ENCODE data around the gene EXOC7. TPM values are rescaled to one million over a fixed set of nuclear protein-coding genes. Genes with fewer than 3 reads are reported as not detected.
"Not testable (repeated sequence)": the region's sequence is repeated elsewhere in the genome, so short reads cannot be mapped to it uniquely, and the experiment has no call there.

The EXOC7 gene
- polyA plus RNA-seq, 3 donors, result 138 to 168 (median 146) TPM

DNA sequence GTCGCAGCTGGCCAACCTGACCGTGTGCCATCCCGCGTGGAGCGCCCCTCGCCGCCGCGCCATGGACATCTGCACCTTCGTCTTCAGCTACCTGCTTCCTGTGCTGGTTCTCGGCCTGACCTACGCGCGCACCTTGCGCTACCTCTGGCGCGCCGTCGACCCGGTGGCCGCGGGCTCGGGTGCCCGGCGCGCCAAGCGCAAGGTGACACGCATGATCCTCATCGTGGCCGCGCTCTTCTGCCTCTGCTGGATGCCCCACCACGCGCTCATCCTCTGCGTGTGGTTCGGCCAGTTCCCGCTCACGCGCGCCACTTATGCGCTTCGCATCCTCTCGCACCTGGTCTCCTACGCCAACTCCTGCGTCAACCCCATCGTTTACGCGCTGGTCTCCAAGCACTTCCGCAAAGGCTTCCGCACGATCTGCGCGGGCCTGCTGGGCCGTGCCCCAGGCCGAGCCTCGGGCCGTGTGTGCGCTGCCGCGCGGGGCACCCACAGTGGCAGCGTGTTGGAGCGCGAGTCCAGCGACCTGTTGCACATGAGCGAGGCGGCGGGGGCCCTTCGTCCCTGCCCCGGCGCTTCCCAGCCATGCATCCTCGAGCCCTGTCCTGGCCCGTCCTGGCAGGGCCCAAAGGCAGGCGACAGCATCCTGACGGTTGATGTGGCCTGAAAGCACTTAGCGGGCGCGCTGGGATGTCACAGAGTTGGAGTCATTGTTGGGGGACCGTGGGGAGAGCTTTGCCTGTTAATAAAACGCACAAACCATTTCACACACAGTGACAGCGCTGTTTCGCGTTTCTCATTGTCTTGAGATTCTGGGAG is 26.6 kb downstream of the EXOC7 start:
- no peak for DNase-seq (ENCODE audit: low read depth in 3 of 3, low spot score in 2 of 3)

DNA sequence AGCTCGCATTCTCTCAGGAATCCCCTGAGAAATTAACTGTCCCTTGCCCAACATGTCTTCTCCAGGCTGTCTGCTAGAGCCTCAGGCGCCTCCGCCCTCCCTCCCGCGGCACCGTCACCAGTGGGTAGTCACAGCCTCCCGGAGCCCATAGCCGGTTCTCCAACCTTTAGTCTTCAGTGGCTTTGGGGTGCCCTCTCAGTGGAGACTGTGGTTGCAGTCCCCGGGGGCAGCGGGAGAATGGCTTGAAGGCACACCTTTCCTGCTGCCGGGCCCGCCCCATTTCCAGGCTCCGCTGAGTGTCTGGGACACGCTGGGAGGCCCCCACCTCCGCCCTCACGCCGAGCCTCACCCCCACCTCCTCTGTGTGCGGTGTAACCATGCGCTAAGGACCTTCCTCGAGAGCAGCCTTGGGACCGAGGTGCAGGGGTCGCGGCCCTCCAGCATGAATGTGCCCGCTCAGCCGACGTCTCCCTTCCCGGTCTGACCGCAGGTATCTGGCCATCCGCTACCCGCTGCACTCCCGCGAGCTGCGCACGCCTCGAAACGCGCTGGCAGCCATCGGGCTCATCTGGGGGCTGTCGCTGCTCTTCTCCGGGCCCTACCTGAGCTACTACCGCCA is 27.3 kb downstream of the EXOC7 start:
- no peak for DNase-seq (ENCODE audit: low read depth in 3 of 3, low spot score in 2 of 3)

DNA sequence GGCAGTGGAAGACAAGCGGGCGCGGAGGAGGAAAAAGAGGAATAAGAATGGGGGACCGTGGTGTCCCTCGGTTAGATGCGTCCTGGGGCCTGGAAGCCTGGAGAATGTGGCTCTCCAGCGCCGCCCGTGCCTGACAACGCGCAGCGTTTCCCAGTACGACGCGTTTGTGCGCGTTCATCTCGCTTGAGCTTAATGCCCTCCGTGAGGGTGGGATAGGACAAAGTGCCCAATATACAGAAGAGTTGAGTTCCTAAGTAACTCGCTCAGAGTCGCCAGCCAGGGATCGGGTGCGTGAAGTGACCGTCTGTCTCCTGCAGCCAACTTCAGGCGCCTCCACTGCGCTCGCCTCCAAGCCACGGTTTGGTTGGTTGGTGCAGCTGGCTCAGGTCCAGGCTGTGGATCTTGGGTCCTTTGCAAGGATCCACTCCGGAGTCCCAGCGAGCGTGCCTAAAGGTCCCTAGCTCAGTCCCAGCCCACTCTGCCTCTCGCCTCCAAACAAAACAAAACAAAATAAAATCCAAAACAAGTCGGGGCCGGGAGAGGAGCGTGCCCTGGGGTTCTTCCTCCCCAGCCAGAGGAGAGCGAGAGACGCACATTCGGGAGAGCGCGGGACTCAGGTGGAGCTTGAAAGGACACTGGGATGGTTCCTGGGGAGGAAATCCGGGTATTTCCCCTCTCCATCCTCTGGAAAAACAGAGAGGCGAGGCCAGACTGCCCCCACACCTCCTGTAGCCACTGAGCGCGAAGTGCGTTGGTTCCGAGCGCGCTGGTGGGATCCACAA is 28.0 kb downstream of the EXOC7 start:
- DNase-seq (ENCODE audit: low read depth in 3 of 3, low spot score in 2 of 3), result no peak

DNA sequence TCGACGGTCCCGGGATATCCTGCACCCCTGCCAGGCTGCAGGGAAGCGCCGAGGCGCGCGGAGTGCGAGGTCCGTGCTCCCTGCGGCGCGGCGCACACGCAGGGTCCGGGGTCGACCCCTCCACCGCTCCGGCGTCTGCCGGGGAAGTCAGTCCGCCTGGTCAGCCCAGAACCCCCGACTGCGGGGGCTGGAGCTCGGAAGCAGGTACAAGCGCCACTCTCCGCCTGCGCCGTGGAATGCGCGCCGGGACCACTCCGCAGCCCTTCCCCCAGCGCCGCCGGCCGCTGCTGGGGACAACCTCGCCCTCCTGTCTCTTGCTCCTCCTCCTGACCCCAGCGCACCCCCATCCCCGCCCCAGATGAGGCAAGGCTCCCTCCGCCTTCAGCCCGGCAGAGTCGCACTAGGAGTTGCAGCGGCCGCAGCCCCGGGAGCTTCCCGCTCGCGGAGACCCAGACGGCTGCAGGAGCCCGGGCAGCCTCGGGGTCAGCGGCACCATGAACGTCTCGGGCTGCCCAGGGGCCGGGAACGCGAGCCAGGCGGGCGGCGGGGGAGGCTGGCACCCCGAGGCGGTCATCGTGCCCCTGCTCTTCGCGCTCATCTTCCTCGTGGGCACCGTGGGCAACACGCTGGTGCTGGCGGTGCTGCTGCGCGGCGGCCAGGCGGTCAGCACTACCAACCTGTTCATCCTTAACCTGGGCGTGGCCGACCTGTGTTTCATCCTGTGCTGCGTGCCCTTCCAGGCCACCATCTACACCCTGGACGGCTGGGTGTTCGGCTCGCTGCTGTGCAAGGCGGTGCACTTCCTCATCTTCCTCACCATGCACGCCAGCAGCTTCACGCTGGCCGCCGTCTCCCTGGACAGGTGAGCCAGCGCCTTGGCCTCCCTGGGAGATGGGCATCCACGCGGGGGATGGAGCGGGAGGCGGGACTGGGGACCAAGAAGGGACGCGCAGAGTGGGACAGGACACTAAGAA is 28.9 kb downstream of the EXOC7 start, which contains the start of gene GALR2:
Gene GALR2 (plus strand): TSS at position 392 of the 974 bp plus-strand sequence. CDS start 103 bp downstream, at position 495.
- DNase-seq (ENCODE audit: low read depth in 3 of 3, low spot score in 2 of 3), result no peak

DNA sequence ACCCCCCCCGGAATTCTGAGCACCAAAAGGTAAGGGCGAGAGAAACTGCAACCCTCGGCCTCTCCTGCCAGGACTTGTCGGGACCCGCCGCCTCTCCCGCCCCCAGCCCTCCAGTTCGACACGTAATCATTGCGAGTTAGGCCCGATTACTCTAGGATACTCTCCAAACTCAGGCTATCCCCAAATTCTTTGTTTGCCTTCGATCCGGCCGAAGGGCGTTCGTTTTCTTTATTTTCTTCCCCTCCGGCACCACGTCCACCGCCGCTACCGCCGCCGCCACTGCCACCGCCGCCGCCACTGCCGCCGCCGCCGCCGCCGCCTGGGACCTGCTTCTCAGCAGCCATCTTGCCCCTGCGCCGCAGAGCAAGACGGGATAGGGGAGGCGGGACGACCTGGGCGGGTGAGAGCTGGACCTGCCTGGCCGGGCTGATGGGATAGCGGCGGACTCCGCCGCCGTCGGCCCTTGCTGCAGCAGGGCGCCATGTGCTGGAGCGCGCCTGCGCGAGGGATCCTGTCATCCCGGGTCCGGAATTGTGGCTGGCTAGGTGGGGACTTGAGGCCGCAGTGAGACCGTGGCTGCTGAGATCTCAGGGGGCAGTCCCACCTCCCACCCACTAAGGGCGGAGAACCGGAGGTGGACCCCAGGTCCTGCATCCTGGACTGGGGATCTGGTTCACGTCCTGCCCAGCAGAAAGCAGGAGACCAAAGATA is 31.3 kb downstream of the EXOC7 start, which contains the start of gene SRP68:
Gene SRP68 (minus strand): TSS at position 370 of the 711 bp plus-strand sequence. CDS start 26 bp downstream, at position 344.
- peak; percentile 71 to 87 (median 71) for DNase-seq (ENCODE audit: low read depth in 3 of 3, low spot score in 2 of 3)

DNA sequence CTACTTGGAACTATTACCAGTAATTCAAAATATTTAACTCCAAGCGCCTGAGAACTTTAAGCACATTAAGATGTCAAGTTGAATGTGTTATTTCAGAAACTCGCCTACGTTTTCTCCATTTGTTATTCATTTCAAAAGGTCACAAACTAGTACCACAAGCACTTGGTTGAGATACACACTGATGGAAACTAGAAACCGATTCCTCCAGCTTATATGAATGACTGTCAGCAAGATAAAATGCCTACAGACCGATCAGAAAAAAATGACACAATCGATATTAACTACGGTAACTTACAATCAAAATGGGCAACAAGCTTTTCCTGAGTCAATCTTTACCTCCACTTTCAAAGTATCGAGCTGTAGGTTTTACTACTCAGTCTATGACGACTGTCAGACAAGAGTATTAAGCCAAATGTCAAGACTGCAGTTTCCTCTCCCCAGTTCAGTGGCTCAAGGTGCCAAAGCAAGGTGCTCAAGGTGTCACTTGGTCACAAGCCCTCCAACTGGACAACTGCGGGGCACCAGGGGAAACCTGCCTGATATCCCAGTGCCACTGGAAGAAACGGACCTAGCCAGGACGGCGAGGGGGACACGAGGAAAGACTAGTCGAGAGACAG is 31.9 kb downstream of the EXOC7 start:
- DNase-seq (ENCODE audit: low read depth in 3 of 3, low spot score in 2 of 3), result no peak

DNA sequence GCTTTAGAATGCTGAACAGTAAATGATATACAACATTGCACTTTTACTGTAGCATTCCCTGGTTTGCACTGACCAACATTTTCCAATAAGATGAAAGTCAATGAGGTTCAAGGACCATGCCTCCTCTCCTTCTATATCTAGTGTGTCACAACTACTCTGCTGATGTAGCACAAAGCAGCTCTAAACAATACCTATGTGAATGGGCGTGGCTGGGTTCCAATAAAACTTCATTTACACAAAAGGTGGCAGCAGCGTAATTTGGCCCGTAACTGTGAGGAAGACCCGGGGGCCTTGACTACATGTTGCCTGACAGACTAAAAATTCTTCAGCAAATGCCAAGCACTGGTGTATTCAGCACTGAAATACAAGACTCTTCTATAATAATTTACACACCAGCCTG is 37.8 kb downstream of the EXOC7 start:
- DNase-seq (ENCODE audit: low read depth in 3 of 3, low spot score in 2 of 3), result no peak

DNA sequence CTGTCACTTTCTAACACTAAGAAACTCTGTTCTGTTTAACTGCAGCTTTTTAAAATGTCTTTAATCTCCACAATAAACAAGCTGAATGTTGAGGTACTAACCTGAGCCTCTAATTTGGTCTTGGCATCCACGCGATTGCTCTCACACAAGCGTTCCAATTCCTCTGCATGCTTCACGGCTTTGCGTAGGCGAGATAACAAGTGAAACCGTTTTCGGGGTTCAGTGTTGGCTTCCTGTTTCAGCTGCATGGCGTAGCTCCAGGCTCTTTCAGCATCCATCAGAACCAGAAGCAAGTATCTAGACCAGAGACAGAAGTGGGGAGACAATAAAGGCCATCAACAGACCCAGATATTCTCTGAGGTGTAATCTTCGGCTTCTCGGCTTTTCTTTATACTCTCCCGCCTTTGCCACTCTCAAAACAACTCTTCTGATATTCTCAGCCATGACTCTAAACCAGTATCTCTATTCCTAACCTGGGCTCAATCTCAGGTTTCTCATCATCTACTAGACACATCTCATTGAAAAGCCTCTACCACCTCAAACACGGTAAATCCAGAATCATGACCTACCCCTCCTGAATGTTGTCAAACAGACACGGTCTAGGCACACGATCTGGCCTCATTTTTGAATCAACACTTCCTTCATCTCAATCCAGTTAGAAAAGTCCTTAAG is 39.6 kb downstream of the EXOC7 start:
- DNase-seq (ENCODE audit: low read depth in 3 of 3, low spot score in 2 of 3), result no peak

DNA sequence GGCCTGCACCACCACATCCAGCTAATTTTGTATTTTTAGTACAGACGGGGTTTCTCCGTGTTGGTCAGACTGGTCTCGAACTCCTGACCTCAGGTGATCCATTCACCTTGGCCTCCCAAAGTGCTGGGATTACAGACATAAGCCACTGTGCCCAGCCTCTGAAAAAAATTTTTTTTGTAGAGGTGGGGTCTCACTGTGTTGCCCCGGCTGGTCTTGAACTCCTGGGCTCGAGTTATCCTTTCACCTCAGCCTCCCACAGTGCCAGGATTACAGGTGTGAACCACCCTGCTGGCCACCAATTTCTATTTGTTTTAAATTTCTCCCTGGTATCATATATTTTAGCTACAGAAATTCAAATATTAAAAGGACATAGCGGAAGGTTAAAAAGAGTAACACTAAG is 45.3 kb downstream of the EXOC7 start:
- not testable (repeated sequence) for DNase-seq (ENCODE audit: low read depth in 3 of 3, low spot score in 2 of 3)

DNA sequence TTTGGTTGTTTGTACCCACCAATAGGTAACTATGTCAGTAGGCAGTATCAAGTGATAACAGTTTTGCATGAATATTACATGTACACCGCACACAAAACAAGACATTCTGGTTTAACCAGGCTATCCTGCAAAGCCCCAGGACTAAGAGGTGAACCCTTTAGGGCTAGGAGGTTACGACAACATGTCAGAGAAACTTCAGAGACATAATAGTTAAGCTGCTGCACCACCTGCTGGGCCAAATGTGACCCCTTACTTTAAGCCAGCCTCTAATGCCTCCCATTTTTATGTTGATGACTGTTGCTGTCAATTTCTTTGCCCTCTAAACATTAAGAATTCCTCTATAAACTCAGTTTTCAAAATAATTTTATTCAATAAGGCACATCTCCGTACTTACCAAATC is 46.7 kb downstream of the EXOC7 start:
- DNase-seq (ENCODE audit: low read depth in 3 of 3, low spot score in 2 of 3), result no peak

DNA sequence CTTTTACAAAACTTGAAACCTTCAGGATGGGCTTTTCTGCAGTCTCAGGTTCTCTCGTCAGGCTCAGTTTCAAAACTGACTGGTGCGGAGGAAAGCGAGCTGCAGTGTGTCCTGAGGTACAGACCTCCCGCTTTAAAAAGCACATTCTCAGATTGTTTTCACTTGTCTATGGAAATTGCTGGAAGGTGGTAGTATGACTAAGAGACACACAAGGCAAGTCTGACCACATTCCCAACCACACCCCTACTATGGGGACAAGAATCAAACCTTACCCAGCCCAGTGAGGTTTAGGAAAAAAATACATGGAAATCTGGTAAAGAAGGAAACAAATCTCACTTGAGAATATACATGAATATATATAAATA is 49.5 kb downstream of the EXOC7 start:
- no peak for DNase-seq (ENCODE audit: low read depth in 3 of 3, low spot score in 2 of 3)

DNA sequence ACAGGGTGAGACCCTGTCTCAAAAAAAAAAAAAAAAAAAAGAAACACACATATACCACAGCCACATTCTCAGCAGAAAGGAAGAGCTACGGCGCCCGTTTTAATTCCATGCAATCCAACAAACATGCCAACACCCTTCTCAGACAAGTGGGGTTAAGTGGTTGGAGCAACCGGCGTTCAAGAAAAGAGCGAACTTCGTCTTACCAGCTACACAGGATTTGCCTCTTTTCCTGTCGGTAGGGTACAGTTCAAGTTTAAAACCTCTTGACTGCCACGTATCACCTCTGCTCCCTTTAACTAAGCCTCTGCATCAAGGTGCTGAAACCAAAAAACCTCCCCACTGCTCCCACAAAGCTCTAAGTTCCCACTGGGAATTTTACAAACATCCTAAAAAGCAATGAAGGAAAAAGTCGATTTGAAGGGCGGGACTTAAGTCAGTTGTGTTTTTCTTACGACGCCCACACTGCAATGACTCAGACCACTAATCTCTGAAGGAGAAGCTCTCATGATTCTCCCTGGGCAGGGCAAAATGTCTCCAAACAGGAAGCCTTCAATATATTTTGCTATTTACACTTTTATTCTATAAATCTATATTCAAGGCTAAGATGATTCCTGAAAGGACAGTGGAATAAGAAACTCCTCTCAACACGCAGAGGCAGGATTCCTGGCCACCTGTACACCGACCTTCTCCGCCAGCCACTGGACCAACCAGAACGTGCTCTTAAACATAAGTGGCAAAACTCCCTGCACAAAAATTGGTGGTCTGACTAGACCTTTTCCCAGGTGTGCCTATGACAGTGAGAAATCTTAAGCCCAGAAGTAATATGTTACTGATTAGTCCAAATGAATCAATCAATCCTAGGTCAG is 50.1 kb downstream of the EXOC7 start:
- no peak for DNase-seq (ENCODE audit: low read depth in 3 of 3, low spot score in 2 of 3)

DNA sequence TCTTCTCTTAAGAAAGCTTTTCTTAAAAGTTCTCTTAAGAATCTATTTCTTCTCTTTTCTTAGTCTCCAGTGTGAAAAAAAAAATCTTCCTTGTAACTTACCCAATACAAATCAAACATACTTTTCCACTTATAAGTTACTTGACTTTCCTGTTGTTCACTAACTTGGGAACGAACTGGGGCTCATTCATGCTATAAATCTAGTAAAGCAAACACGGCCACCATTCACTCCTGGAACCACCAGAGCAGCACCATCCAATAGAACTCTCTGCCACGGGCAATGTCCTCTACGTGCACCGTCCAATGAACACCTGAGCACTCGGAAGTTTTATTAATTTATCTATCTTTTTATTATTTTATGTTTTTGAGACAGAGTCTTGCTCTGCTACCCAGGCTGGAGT is 52.0 kb downstream of the EXOC7 start:
- no peak for DNase-seq (ENCODE audit: low read depth in 3 of 3, low spot score in 2 of 3)

DNA sequence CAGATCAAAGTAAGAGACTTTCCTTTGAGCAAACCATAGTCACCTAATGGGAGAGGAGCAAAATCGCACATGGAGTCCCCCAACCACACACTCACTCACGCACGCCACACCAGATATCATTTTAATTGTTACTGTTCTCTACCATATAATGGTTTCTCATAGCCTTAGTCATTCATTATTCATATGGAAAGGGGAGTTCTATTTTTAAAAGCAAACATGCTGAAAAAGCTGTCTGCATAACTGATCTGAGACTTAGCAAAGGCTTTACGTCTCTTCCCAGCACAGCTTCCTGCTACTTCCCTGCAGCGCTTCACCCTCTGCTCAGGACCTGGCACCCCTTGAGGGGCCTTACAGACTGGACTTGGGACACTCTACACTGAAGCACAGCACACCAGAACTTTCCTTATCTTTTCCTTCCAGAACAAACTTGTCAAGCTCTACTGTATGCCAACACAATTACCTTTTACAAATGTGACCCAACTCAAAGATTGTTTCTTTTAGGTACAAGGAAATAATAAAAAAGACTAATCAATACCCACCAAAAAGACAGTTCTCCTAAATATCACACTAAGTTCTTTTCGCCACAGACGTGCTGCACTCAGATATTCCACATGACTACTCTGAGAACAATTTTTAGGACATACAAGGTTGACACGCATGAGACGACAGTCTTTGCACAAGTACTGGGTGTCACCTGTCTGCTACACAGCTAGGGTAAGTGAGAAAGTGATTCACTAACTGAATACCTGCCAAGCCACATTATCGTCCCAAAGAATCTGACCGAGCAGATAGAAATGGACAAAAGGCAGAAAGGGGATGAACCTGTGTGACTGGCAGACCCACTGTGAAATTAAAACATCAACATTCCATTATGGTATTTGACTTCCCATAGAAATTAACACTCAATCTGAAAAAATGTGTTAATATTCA is 52.8 kb downstream of the EXOC7 start:
- no peak for DNase-seq (ENCODE audit: low read depth in 3 of 3, low spot score in 2 of 3)

DNA sequence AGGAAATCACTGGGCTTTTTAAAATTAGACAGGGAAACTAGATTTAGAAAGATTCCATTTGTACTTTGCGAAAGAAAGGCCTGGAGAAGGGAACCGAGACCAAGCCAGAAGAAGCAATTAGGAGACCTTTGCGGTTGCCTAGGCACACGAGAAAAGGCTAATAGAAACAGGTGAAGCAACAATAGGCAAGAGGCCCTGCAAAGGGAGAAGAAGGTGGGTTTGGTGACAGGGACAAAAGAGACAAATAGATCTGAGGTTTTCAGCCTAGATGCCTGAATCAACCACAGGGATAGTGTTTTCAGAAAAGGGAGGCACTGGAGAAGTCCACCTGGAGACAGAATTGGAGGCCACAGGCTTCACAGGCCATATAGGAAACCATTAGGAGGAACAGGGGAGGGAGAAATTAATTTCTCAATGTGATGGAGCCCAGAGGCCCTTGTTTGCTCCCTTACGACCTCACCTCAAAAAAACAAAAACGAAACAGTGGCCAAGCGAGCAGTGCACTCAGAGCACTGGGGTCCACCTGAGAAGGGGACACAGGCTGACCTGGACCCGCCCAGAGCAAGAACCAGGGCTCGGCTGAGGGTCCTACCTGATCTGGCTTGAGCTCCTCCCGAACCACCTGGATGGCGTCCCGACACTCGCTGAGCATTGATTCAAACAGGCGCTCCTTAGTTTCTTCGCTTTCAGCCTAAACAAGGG is 53.6 kb downstream of the EXOC7 start:
- no peak for DNase-seq (ENCODE audit: low read depth in 3 of 3, low spot score in 2 of 3)

DNA sequence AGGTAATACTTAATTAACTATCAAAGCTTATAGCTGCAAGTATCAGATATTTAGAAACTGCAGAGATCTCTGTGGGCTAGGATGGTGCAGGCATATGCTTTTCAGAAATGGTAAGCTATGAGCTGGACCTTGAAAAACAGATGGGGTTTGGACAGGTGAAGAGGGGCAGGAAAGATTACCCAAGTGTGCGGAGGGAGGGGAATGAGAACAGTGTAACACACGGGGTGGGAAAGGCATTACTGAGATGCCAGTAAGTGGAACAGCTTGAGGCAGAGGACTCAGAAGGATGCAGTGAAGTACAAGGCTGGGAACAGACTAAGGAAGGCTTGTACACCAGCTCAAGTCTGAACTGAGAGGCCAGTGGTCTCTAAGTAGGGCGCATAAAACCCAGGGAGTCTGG is 54.3 kb downstream of the EXOC7 start:
- DNase-seq (ENCODE audit: low read depth in 3 of 3, low spot score in 2 of 3), result no peak

Data from right renal cortex interstitium (tissue), 3 donors.